H1 (cell line): ENCODE data around the gene CNR1. TPM values are rescaled to one million over a fixed set of nuclear protein-coding genes. Genes with fewer than 3 reads are reported as not detected.

Experiments used
- CBX8 ChIP-seq: fragments of 300-800, 300-1000 bp; sonication (generic); IDR thresholded peaks from 2 replicates; pipeline ENCODE4 v1.7.1; 2016; ENCODE audit warnings: low read depth, low read length, borderline replicate concordance
- CHD2 ChIP-seq: IDR thresholded peaks from 2 replicates; pipeline ENCODE4 v1.6.1; 2012; ENCODE audit warnings: low read length, improper control_type of control experiment
- FOSL1 ChIP-seq: IDR thresholded peaks from 2 replicates; pipeline ENCODE4 v1.6.1; 2011; ENCODE audit warnings: mild to moderate bottlenecking, low read depth, low read length, moderate library complexity; ENCODE audit not compliant: insufficient read depth
- KDM5A ChIP-seq: fragments of 200-600 bp; IDR thresholded peaks from 2 replicates; pipeline ENCODE4 v1.7.1; 2012; ENCODE audit warnings: mild to moderate bottlenecking, low read length, inconsistent platforms, mixed read lengths
- MAFK ChIP-seq: IDR thresholded peaks from 2 replicates; pipeline ENCODE4 v1.6.1; 2012; ENCODE audit warnings: low read depth, mild to moderate bottlenecking, improper control_type of control experiment, low read length
- POLR2A ChIP-seq, 2 experiments: IDR thresholded peaks; 1 replicate in 1 of 2; 2 replicates in 1 of 2; pipeline ENCODE4 v1.6.1; 2011; ENCODE audit warnings: low read depth in 2 of 2, low read length in 2 of 2, mild to moderate bottlenecking in 2 of 2; ENCODE audit errors: control extremely low read depth in 1 of 2
- SIRT6 ChIP-seq: IDR thresholded peaks from one replicate; pipeline ENCODE4 v1.7.1; 2012; ENCODE audit warnings: low read length, inconsistent platforms
- SP2 ChIP-seq: IDR thresholded peaks from 2 replicates; pipeline ENCODE4 v1.6.1; 2012; ENCODE audit warnings: mild to moderate bottlenecking, low read length, inconsistent platforms
- SP4 ChIP-seq: IDR thresholded peaks from 2 replicates; pipeline ENCODE4 v1.6.1; 2012; ENCODE audit warnings: low read length, inconsistent platforms
- polyA plus RNA-seq, 7 experiments: library from polyadenylated mRNA; depleted of rRNA in 3 of 7; stranded (reverse) in 5 of 7; unstranded in 2 of 7; fragments of >200 nt in 5 of 7; fragments of 200-250 nt in 2 of 7; gene quantifications; 1 replicate in 5 of 7; 2 replicates in 1 of 7; 4 replicates in 1 of 7; pipeline versions ENCODE4 v1.2.1 to v1.2.3, GENCODE V29; 2011 to 2013; ENCODE audit warnings: missing spikeins in 2 of 7, mixed read lengths in 2 of 7
- total RNA-seq: library from RNA; stranded (reverse); fragmentation: NEBNext Ultra II Directional; extraction: Animal tissue kit (Norgen Biotek cat#: 25700); gene quantifications from 2 replicates; pipeline ENCODE4 v1.2.1, GENCODE V29; 2021

Gene CNR1
- total and polyA plus RNA-seq, 2 of the 8 experiments (the other 6 are each of a cell fraction or from before 2014, with no cell fraction given): 0.83 to 3.1 TPM

GRCh38 chr6:88163616-88164015 is 2.5 kb downstream of the CNR1 start (continued):
- no peak for TF ChIP-seq CBX8
- no peak for TF ChIP-seq SIRT6
- no peak for TF ChIP-seq MAFK
- no peak for TF ChIP-seq SP4
- TF ChIP-seq SP2: no peak
- TF ChIP-seq KDM5A: no peak
- no peak for TF ChIP-seq POLR2A (IDR thresholded peaks at IDR 0.05; ENCODE audit: control extremely low read depth in 1 of 2, low read depth in 2 of 2, low read length in 2 of 2)
- no peak for TF ChIP-seq FOSL1
- TF ChIP-seq CHD2: no peak
